Raji (cell line): ENCODE measurements around the gene ROBO4.

Experiments
- POLR2A ChIP-seq: IDR thresholded peaks from 2 replicates; pipeline ENCODE4 v1.6.1; 2011; ENCODE audit warnings: low read depth, low read length, control low read depth; ENCODE audit not compliant: insufficient read depth

ROBO4 gene

DNA sequence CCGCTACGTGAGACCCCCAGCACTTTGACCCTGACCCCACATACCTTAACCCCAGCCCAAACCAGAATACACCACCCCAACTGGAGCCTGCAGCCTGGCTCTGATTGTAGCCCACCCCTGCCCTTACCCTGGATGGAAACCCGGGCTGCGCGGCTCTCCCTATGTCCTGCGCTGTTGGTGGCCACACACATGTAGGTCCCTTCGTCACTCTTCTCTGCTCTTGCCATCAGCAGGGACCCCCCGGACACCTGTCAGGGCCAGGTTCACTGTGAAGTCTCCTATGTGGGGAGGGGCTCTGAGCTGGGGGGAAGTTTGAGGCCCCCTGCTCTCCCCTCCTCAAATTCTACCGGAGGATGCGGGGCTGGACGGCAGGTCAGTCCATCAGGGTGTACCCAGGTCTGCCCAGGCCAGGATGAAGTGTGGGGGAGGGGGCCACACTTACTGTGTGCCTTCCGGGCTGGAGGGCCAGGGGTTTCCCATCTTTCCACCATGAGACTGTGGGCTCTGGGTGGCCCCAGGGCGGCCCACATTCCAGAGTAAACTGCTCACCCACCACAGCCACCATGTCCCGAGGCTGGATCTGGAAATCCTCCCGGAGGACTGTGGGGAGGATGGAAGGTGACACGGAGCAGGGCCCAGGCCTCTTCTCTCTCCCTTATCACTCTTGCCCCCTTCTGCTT, 1.5 kb downstream of the ROBO4 start:
- no peak for TF ChIP-seq POLR2A

DNA sequence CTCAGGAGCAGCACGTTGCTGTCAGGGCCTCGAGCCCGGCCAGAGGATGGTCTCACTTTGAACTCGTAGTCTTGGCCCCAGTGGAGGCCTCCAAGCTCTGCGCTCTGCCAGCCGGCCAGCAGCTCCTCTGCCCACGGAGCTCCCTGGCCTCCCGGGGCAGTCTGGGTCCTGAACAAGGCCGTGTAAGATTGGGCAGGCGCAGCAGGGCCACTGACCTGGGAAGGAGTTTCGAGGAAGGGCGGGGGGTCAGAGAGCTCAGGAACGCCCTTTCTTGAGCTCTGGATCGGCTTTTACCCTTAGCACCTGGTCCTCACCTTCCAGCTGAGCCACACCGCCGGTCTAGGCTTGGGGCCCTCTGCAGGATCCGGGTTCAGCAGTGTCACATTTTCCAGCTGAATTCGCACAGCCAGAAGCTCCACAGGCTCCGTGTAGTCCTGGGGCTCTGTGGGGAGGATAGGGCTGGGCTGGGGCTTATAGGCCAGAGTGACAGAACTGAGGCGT, 2.1 kb downstream of the ROBO4 start:
- TF ChIP-seq POLR2A, result no peak

DNA sequence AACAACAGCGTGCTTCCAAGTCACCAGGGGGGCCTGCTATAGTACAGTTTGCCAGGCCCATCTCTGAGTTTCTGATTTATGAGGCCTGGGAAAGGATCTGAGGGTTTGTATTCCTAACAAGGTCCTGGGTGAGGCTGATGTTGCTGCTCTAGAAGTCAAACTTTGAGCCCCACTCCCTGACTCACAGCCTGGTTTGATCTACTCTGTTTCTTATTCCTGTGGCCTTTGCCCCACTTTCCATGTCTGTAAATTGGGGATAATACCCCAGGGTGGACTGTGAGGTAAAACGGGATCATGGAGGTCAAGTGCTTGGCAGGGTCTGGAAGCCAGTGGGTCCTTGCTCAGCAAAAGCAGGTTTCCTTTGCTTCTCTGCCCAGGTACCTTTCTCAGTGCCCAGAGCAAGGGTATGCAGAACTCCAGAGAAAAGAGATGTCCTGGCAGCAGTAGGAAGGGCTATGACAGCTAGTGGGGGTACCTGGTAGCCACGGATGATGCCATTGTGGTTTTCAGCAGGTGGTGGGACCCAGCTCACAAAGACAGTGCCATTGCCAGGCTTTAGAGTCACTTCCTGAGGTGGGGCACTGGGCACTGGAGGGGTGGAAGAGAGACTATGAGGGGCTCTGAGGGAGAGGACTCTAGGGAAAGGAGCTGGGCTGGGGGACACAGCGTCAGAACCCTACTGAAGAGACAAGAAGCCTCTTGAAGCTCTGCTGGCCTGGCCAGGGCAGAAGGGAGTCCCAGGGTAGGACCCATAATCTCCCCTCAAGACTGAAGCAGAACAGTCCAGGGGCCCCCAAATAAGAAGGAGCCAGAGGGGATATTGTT, 2.8 kb downstream of the ROBO4 start:
- no peak for TF ChIP-seq POLR2A

DNA sequence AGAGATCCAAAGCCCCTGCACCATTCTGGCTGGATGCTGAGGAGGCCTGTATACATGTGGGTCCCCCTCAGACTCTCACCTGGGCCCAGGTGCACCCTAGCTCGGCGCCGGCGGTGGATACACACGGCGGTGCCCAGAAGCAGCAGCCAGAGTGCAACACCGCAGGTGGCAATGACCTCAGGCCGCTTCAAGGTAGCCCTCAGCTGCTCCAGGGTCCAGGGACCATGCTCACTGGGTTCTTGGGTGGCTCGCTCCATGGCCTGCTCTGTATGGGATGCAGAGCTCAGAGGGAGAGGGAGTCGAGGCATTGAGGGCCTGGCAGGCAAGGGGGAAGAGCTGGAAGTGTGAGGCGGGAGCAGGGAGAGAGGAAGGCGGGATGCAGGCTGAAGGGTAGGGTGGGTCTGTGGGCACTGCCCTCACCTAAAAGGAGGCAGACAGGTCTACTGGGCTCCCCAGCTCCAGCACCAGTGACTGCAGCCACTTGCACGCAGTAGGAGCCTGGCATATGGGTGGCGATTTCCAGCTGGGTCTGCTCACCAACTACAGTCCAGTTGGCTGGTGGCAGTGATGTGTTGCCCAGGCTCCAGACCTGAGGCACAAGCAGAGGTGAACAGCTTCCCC, 3.8 kb downstream of the ROBO4 start:
- TF ChIP-seq POLR2A, result no peak

DNA sequence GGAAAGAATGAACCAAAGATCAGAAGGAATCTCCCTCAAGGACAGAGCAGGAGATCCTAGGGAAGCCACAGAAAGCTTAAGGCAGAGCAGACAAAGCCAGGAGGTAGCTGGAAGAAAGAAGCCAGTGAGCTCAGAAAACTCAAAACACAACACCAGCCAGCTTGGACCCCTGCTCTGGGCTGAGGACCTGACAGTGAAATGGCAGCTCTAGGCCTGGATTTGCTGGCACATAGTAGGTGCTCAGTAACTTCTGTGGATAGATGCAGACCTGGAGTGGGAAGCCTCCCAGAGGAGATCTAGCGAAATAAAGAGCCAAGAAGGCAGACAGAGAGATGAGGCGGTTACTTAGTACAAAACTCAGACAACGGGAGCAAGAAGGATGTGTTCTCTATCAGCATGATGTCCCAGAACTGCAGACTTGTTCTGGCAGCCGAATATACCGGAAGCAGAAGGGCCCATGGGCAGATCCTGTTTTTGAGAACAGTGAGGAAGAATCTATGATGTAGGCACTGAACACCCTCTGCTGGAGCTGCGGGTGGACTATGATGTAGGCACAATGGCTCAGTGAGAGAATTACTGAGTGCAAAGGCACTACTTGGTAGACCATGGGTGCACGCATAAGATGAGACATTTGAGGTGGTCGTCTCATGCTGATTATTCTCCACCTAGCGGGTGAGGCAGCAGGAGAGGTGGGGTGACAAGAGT, 4.8 kb downstream of the ROBO4 start:
- no peak for TF ChIP-seq POLR2A

DNA sequence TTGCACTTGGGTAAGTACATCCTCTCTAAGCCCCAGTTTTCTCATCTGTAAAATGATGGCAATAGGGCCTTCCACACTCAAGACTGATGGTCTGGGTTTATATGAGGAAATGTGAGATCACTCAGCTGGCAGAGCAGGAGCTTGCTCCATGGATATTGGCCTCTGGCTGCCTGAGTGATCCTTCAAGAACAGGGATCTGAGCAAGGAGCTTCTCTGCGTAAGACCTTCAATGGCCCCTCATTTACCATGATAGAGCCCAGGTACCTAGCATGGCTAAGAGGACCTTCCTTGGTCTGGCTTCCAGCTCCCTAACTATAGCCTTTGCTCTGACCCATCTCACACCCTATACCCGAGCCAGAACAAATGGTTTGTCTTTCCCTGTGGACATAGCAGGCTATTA, 5.5 kb downstream of the ROBO4 start:
- no peak for TF ChIP-seq POLR2A

DNA sequence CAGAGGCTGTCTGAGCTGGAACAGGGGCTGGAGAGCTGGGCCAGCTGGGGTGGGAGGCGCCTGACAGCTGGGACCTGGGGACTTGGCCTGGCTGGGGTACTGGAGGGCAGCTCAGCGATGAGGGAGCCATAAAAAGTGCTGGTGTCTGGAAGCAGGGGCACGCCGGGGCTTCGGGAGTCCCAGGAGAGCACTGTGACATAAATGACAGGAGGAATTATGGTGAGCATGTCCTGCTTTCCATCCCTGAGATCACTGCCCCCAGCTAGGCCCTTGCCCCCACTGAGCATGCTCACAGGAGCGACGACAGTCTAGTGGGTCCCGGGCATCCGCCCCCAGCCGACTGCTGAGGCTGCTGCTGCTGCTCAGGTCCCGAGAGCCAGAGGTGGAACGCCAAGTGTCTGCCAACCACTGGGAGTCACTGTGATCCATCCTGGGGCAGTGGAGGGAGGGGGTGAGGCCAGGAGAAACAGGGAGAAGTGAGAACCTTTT, 6.2 kb downstream of the ROBO4 start:
- TF ChIP-seq POLR2A, result no peak

DNA sequence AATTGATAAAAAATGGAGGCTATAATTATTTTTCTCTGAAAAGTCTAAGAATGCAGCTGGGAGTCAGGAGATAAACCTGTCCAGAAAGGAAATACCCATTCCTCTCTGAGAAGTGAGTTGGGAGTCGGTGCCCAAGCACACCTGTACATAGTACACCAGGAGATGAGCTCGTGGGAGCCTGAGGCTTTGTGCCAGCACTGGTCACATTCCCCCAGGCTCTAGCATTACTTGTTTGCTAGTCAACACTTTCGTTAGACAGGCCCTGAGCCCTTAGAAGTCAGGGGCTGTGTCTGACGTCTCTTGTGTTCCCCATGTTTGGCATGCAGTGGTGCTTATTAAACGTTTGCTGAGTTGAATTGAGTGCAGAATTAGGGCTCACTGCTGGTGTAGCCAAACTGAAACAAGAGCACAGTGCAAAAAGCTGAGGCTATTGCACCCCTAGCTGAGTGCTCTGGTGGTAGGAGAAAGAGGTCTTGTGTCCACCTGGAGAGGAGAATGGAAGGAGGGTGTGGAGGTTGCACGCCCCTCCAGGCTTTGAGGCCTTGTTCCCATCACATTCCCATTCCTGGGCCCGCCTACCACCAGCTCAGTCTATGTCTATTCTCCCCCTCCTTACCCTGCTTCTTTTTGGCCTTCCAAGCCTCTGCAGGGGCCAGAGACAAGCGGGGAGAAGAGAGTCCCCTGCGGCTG, 6.8 kb downstream of the ROBO4 start:
- TF ChIP-seq POLR2A, result no peak

DNA sequence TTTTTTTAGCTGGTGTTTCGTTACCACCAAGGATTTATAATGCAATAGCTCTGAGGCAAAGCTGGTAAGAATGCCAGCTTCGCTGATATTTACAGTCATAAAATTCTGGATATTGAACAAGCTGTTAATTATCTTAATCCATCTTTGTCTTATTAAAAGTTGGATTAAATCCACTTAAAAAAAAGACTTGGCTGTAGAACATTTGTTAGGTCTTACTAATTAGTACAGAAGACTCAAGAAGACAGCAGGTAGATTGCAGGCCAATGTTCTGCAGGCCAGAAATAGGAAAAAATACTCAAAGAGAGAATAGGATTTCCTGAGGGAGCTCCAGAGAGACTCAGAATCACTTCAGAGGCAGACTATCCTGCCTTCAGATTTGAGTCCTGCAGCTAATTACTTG, 7.5 kb downstream of the ROBO4 start:
- no peak for TF ChIP-seq POLR2A

DNA sequence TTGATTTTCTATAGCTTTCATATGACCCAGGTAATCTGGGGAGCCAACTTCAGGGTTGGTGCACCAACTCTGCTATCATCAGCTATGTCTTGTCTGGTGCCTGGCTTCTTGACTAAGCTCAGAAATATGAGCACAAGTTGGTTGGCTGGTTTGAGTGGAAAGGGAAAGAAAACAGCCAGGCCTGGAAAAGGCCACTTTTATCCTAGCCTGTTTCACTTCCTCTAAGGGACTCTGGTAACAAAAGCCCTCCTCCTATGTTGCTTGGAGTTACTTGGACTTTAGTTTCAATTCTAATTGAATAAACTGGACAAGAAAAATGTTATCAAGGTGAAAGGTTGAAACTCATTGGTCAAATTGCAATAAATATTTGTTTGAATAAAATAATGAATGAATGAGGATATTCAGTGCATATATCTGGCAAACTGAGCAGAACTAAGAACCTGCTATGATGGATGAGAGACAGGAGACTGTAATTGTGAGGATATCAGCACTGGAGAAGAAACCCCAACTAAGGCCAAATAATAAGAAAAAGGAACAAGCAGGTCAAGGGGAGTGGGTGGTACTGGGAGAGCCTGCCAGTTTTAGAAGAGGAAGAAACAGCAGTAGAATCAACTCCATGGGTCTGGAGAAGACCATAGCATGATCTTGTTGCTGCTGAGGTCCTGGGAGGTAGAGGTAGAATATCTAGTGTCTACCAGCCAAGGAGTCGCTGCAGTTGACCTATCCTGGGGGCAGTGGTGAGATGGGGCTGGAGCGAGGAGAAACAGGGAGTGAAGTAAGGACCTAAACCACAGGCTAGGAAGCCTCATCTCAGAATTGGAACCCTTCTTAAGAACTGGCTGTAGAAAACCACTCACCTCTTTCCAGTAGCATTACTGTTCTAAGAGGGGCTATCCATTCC, 8.2 kb downstream of the ROBO4 start:
- TF ChIP-seq POLR2A, result no peak

DNA sequence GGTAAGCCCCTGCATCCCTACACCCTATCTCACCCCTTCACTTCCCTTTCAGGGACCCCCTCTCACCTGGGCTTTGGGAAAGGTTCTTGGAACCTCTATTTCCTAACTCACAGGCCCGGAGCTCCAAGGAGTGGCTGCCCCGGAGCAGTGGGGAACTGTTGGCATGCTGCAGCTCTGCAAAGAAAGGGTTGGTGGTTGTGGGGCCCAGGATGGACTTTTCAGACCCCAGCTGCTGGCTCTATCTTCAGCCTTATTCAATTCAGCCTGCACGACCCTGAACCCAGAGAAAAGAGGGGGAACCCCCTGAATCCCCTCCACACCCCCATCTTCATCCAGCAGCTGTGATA, 10.0 kb downstream of the ROBO4 start:
- no peak for TF ChIP-seq POLR2A

DNA sequence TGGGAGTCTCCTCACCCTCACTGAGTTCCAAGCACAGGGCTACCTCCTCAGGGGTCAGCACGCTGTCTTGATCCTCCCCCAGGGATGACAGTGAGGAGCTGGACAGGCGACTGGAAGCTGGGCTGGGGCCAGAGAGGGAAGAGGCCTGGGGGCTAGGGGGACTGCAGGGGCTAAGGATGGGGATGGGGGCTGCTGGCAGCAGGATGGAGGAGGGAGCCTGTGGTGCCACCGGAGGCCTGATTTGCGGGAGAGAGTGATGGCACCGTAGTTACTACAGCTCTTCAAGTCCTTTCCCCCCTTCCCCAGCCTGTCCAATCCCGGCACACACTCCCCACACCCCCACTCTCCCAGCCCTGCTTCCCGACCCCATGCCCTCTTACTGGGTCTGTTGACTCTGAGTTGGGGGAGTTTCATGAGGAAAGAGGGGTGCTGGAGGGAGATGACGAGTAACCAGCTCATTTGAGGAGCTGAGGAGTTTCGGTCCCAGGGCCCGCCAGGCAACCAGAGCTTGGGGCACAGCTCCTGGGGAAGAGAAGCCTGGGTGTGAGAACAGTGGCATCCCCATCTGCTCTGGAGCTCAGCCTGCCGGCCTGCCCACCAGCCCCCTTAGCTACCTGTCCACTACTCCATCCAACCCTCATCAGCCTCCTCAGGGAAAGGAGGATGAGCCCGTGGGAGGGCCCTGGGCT, 10.5 kb downstream of the ROBO4 start:
- no peak for TF ChIP-seq POLR2A

DNA sequence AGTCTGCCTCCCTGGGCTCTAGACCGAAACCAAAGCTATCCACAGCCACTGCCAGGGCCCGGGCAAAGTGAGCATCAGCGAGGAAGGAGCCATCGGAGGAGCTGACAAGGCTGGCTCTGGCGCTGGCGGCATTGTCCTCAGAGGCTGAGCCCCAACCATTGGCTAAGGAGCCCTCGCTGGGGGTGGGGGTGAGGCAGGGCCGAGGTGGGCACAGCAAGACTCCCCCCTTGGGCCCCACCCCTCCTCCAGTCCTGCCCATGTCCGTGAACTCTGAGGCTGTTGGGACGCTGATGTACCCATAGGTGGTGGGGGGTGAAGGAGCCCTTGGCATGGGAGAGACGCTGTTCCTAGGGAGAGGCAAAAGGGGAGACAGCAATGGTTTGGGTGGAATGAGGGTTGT, 11.2 kb downstream of the ROBO4 start:
- no peak for TF ChIP-seq POLR2A
